IMR-90 (cell line): Measurements from ENCODE around the gene PKDCC. TPM values are rescaled to one million over a fixed set of nuclear protein-coding genes. Genes with fewer than 3 reads are reported as not detected.
A peak's percentile ranks its signal among the peaks of the same experiment; 100 is the strongest.

Source experiments
- ATAC-seq: fragments of 200-7000 bp; cut with Tn5 transposase; 2 replicates; pipeline ENCODE4 v1.9.1; 2020; ENCODE audit warnings: low read depth, mild to moderate bottlenecking, moderate library complexity
- BruUV-seq: library from RNA; stranded (reverse); fragments of 400-500 nt; replicated peaks from 2 replicates; lab custom pipeline; 2021; lab: Mats Ljungman, UMichigan
- CTCF ChIA-PET: fragments of 300-600 bp; formaldehyde crosslinking; extraction: SDS; loops from one replicate; lab custom pipeline; 2021; ENCODE audit warnings: antibody characterized with exemption; lab: Yijun Ruan, JAX
- POLR2A ChIA-PET: fragments of 300-600 bp; sonication (Branson Sonifier 250); formaldehyde crosslinking; loops from one replicate; lab custom pipeline; 2022; ENCODE audit warnings: antibody characterized with exemption; ENCODE audit not compliant: unreplicated experiment; lab: Charles Lee
- DNase-seq: peaks from one replicate; pipeline ENCODE4 v3.0.0; 2013
- H2AFZ ChIP-seq: replicated peaks from 2 replicates; pipeline ENCODE3; 2013; ENCODE audit warnings: low read length, mild to moderate bottlenecking; ENCODE audit not compliant: poor library complexity
- H2AK5ac ChIP-seq: 2 replicates; pipeline ENCODE4 v1.6.1; 2013; ENCODE audit warnings: low read depth, low read length, inconsistent platforms
- H2AK9ac ChIP-seq: replicated peaks from 2 replicates; pipeline ENCODE3; 2013; ENCODE audit warnings: mild to moderate bottlenecking, low read depth, low read length, moderate library complexity; ENCODE audit not compliant: poor library complexity
- H2BK120ac ChIP-seq: 2 replicates; pipeline ENCODE4 v1.6.1; 2013; ENCODE audit warnings: low read depth, low read length, inconsistent platforms
- H2BK15ac ChIP-seq: 3 replicates; pipeline ENCODE4 v1.6.1; 2013; ENCODE audit warnings: low read depth, low read length, inconsistent platforms
- H2BK20ac ChIP-seq: 2 replicates; pipeline ENCODE4 v1.6.1; 2013; ENCODE audit warnings: low read depth, mild to moderate bottlenecking, inconsistent platforms, low read length, moderate library complexity
- H2BK5ac ChIP-seq: 2 replicates; pipeline ENCODE4 v1.6.1; 2013; ENCODE audit warnings: mild to moderate bottlenecking, low read depth, low read length, inconsistent platforms; ENCODE audit not compliant: poor library complexity, severe bottlenecking
- H3K14ac ChIP-seq: replicated peaks from 2 replicates; pipeline ENCODE4 v1.6.1; 2013; ENCODE audit warnings: low read depth, low read length, inconsistent platforms
- H3K18ac ChIP-seq: 2 replicates; pipeline ENCODE4 v1.6.1; 2013; ENCODE audit warnings: low read depth, low read length, control low read depth
- H3K23ac ChIP-seq: 2 replicates; pipeline ENCODE4 v1.6.1; 2013; ENCODE audit warnings: low read depth, low read length, inconsistent platforms
- H3K27ac ChIP-seq: 2 replicates; pipeline ENCODE4 v1.5.1; 2013; ENCODE audit warnings: mild to moderate bottlenecking, control low read depth, low read length; ENCODE audit not compliant: insufficient read depth
- H3K27me3 ChIP-seq: 2 replicates; pipeline ENCODE4 v1.6.1; 2013; ENCODE audit warnings: low read length; ENCODE audit not compliant: control insufficient read depth, insufficient read depth
- H3K36me3 ChIP-seq: 2 replicates; pipeline ENCODE4 v1.6.1; 2013; ENCODE audit warnings: low read length, mixed read lengths; ENCODE audit not compliant: control insufficient read depth, insufficient read depth
- H3K4ac ChIP-seq: 2 replicates; pipeline ENCODE4 v1.6.1; 2013; ENCODE audit warnings: low read depth, low read length, inconsistent platforms
- H3K4me1 ChIP-seq: 2 replicates; pipeline ENCODE4 v1.6.1; 2013; ENCODE audit warnings: low read length, mixed read lengths; ENCODE audit not compliant: control insufficient read depth, insufficient read depth
- H3K4me2 ChIP-seq: 2 replicates; pipeline ENCODE4 v1.6.1; 2013; ENCODE audit warnings: low read depth, mild to moderate bottlenecking, control low read depth, low read length, moderate library complexity
- H3K4me3 ChIP-seq: 2 replicates; pipeline ENCODE4 v1.5.1; 2013; ENCODE audit warnings: low read depth, mild to moderate bottlenecking, control low read depth, low read length, moderate library complexity; ENCODE audit not compliant: insufficient read depth
- H3K56ac ChIP-seq: 2 replicates; pipeline ENCODE4 v1.6.1; 2013; ENCODE audit warnings: low read length, inconsistent platforms; ENCODE audit not compliant: insufficient read depth; ENCODE audit errors: extremely low read depth
- H3K79me1 ChIP-seq, 2 experiments: 2 replicates each; pipeline ENCODE4 v1.6.1; 2013; ENCODE audit warnings: low read length in 2 of 2, inconsistent platforms in 1 of 2, low read depth in 1 of 2
- H3K9ac ChIP-seq: 2 replicates; pipeline ENCODE4 v1.6.1; 2013; ENCODE audit warnings: low read depth, low read length, control low read depth
- H3K9me1 ChIP-seq: 2 replicates; pipeline ENCODE4 v1.6.1; 2013; ENCODE audit warnings: low read length, inconsistent platforms; ENCODE audit not compliant: insufficient read depth
- H3K9me3 ChIP-seq: 2 replicates; pipeline ENCODE4 v1.6.1; 2013; ENCODE audit warnings: low read length; ENCODE audit not compliant: control insufficient read depth, insufficient read depth
- H4K20me1 ChIP-seq: 2 replicates; pipeline ENCODE4 v1.6.1; 2013; ENCODE audit warnings: low read length, inconsistent platforms; ENCODE audit not compliant: insufficient read depth
- H4K5ac ChIP-seq: 2 replicates; pipeline ENCODE4 v1.6.1; 2013; ENCODE audit warnings: mild to moderate bottlenecking, low read depth, low read length, control low read depth
- H4K8ac ChIP-seq, 2 experiments: 2 replicates each; pipeline ENCODE4 v1.6.1; 2013; ENCODE audit warnings: low read depth in 2 of 2, low read length in 2 of 2, control low read depth in 1 of 2, inconsistent platforms in 1 of 2
- H4K91ac ChIP-seq: 2 replicates; pipeline ENCODE4 v1.6.1; 2013; ENCODE audit warnings: low read depth, low read length, inconsistent platforms; ENCODE audit not compliant: insufficient read depth
- BHLHE40 ChIP-seq: fragments of 150-350 bp; IDR thresholded peaks from 2 replicates; pipeline ENCODE4 v1.6.1; 2016; ENCODE audit warnings: mild to moderate bottlenecking, low read depth, low read length
- CEBPB ChIP-seq: IDR thresholded peaks from 2 replicates; pipeline ENCODE4 v1.6.1; 2012; ENCODE audit warnings: low read depth, low read length, improper control_type of control experiment
- CTCF ChIP-seq: conservative IDR thresholded peaks from 2 replicates; pipeline ENCODE4 v1.5.1; 2012; ENCODE audit warnings: mild to moderate bottlenecking, low read depth, low read length, improper control_type of control experiment
- ELK1 ChIP-seq: fragments of 150-350 bp; IDR thresholded peaks from 2 replicates; pipeline ENCODE4 v1.6.1; 2016; ENCODE audit warnings: low read depth, mild to moderate bottlenecking, low read length, moderate library complexity, borderline replicate concordance
- FOS ChIP-seq: fragments of 150-350 bp; IDR thresholded peaks from 2 replicates; pipeline ENCODE4 v1.6.1; 2016; ENCODE audit warnings: low read depth, low read length
- MAFK ChIP-seq: IDR thresholded peaks from 2 replicates; pipeline ENCODE4 v1.6.1; 2012; ENCODE audit warnings: low read depth, low read length, improper control_type of control experiment
- MAZ ChIP-seq: IDR thresholded peaks from 2 replicates; pipeline ENCODE4 v1.6.1; 2012; ENCODE audit warnings: low read depth, mild to moderate bottlenecking, low read length, improper control_type of control experiment, moderate library complexity, borderline replicate concordance
- MXI1 ChIP-seq: IDR thresholded peaks from 2 replicates; pipeline ENCODE4 v1.6.1; 2012; ENCODE audit warnings: low read depth, mild to moderate bottlenecking, low read length, moderate library complexity, borderline replicate concordance
- NFE2L2 ChIP-seq: fragments of 150-350 bp; IDR thresholded peaks from 2 replicates; pipeline ENCODE4 v1.6.1; 2016; ENCODE audit warnings: low read depth, mild to moderate bottlenecking, low read length
- POLR2A ChIP-seq: IDR thresholded peaks from 2 replicates; pipeline ENCODE4 v1.6.1; 2012; ENCODE audit warnings: mild to moderate bottlenecking, low read depth, low read length
- RAD21 ChIP-seq: IDR thresholded peaks from 2 replicates; pipeline ENCODE4 v1.6.1; 2012; ENCODE audit warnings: low read length, improper control_type of control experiment
- RCOR1 ChIP-seq: IDR thresholded peaks from 2 replicates; pipeline ENCODE4 v1.6.1; 2012; ENCODE audit warnings: mild to moderate bottlenecking, low read length, improper control_type of control experiment; ENCODE audit not compliant: insufficient replicate concordance
- RFX5 ChIP-seq: IDR thresholded peaks from 2 replicates; pipeline ENCODE4 v1.8.0; 2012; ENCODE audit warnings: low read depth, mild to moderate bottlenecking, low read length, moderate library complexity
- SMC3 ChIP-seq: fragments of 150-350 bp; IDR thresholded peaks from 2 replicates; pipeline ENCODE4 v1.6.1; 2016; ENCODE audit warnings: low read depth, mild to moderate bottlenecking, antibody characterized with exemption, low read length, moderate library complexity
- USF2 ChIP-seq: fragments of 150-350 bp; IDR thresholded peaks from 2 replicates; pipeline ENCODE4 v1.6.1; 2017; ENCODE audit warnings: mild to moderate bottlenecking, antibody characterized with exemption, low read length, low read depth
- WGBS, 2 experiments: methylation state at CpG; one replicate each; pipeline versions ENCODE4 v1.1.5 to v1.1.7; 2013; ENCODE audit warnings: missing lambda C conversion rate in 2 of 2; ENCODE audit not compliant: insufficient read length in 1 of 2; ENCODE audit errors: extremely low coverage in 2 of 2; 5-methylcytosine and 5-hydroxymethylcytosine counted together
- dilution Hi-C: fragments of 300-500 bp; cut with HindIII; formaldehyde crosslinking; loops from one replicate; pipeline ENCODE4 v1.14.3; 2018; ENCODE audit warnings: low sequenced_read_pairs; ENCODE audit not compliant: unreplicated experiment
- in situ Hi-C: fragments of 300-500 bp; cut with MboI; formaldehyde crosslinking; loops from 3 replicates; pipeline ENCODE4 v1.14.3; 2019; ENCODE audit warnings: low sequenced_read_pairs, inconsistent platforms, mixed read lengths
- intact Hi-C: fragments of 100-400 bp; cut with micrococcal nuclease; formaldehyde crosslinking; loops from 2 replicates; pipeline ENCODE4 v1.10.0; 2022
- polyA plus RNA-seq, 3 experiments: library from polyadenylated mRNA; depleted of rRNA; stranded (reverse); fragments of >200 nt; gene quantifications; 2 replicates each; pipeline ENCODE4 v1.2.3, GENCODE V29; 2012; ENCODE audit warnings: low replicate concordance in 1 of 3
- total RNA-seq: library from RNA; depleted of rRNA; stranded (reverse); fragments of >200 nt; gene quantifications from 2 replicates; pipeline ENCODE4 v1.2.3, GENCODE V29; 2012

The PKDCC gene
- total and polyA plus RNA-seq, 2 of the 4 experiments (the other 2 are of a cell fraction) = 55.6 to 95.7 TPM

DNA sequence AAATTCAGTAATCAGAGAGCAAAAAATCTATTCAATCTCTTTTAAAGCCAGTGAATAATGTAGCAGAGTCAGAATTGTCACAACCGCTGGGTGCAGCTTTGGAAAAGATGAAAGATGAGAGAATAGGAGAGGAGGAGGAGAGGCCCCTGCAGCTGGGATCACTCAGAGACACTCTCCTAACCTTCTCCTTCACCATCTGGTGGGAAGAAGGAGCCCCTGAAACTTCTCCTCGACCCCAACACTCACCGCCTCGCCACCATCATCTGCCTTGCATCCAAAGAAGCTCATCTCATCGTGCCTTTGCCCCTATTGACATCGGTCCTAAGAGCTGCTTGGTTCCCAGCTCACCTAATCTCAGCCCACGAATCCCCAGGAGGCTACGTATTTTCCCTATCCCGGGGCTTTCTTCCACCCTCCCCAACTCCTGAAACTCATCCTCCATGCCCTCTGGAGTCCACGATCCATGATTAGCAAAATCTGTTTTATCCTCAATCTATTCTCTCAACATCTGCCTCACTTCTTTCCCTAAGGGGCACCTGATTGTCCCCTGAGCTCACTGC lies 58.5 kb downstream of the PKDCC start:
- dilution Hi-C loops = no loop called here
- H3K23ac ChIP-seq = no peak overlapping the region
- CTCF ChIA-PET = interaction anchor here (1.2 kb wide), 1 partner anchor 19 kb away, joined by 3 read pairs; no protein-coding TSS in a partner anchor
- no peak for TF ChIP-seq FOS
- no peak for TF ChIP-seq POLR2A
- no peak for TF ChIP-seq CEBPB
- no peak for TF ChIP-seq RAD21
- no peak for TF ChIP-seq BHLHE40
- no peak for TF ChIP-seq ELK1
- TF ChIP-seq SMC3 = no peak
- TF ChIP-seq MAFK = no peak
- no peak for TF ChIP-seq USF2
- no peak for TF ChIP-seq RCOR1
- TF ChIP-seq NFE2L2 = no peak
- no peak for TF ChIP-seq MAZ
- no peak for TF ChIP-seq MXI1
- no peak for TF ChIP-seq CTCF
- no peak for TF ChIP-seq RFX5

More for the DNA sequence above, 58.5 kb downstream of the PKDCC start:
- in situ Hi-C loops (no loop called here), intact Hi-C loops (no loop called here)
- Histone ChIP-seq H3K9me3 (no peaks in the 10 kb centered on the region), H4K91ac (peak overlapping the region; percentile 23; the same call in 1 of the 2 replicates), H3K4ac (peak overlapping the region; percentile 55; the same call in 1 of the 2 replicates), H3K79me1 (no peaks in the 10 kb centered on the region; a peak in 1 of 4 replicates), H4K20me1 (no peaks in the 10 kb centered on the region), H3K4me2 (no peak overlapping the region), H3K27ac (no peak overlapping the region), H2BK20ac (peak overlapping the region; percentile 59; the same call in 1 of the 2 replicates), H2BK15ac (peak overlapping the region; percentile 62; the same call in 1 of the 3 replicates), H3K9me1 (peaks cover 3% of the 10 kb centered on the region; the same call in 1 of the 2 replicates), H4K8ac (peak overlapping the region in 1 of 2 experiments; percentile 8; a peak in 1 of 4 replicates), H2AFZ (peak overlapping the region; percentile 63), H2AK5ac (peak overlapping the region; percentile 40; the same call in 1 of the 2 replicates), H3K56ac (no peak overlapping the region), H3K9ac (no peak overlapping the region), H3K18ac (no peak overlapping the region), H3K27me3 (0 out of 2 replicates have a peak, but pooled peaks cover 2% of the 10 kb centered on the region), H3K14ac (0 out of 2 replicates have a peak overlapping the region, but pooled peaks have one; percentile 22), H3K4me3 (no peak overlapping the region), H3K36me3 (no peaks in the 10 kb centered on the region), H2AK9ac (peak overlapping the region; percentile 35), H3K4me1 (peaks cover 11% of the 10 kb centered on the region), H2BK5ac (no peak overlapping the region), H4K5ac (no peak overlapping the region), H2BK120ac (no peak overlapping the region)
- DNase-seq (no peak), ATAC-seq (no peak)
- no TSS peak for BruUV-seq
- WGBS, 2 experiments = 66% methylated on average over 9 of the region's 10 CpGs; no CpG with 5 or more reads in 1 of the 2 experiments
- POLR2A ChIA-PET = no interaction called here
